ENCODE data around the gene ESPL1. TPM values are rescaled to one million over a fixed set of nuclear protein-coding genes. Genes with fewer than 3 reads are reported as not detected.
"Not testable (repeated sequence)": the region's sequence is repeated elsewhere in the genome, so short reads cannot be mapped to it uniquely, and the experiment has no call there.

Gene ESPL1
- total and polyA plus RNA-seq, 5 donors from 2014 or later: 0.05 to 2.7 (median 0.18) TPM; not detected in 1

GRCh38 chr12:53297106-53297505 lies 29.0 kb downstream of the ESPL1 start:
- H3K9me3 Mint-ChIP-seq; H3K9me3 ChIP-seq (ENCODE audit: control insufficient read depth in 2 of 2, low read length in 2 of 2); DNase-seq; H3K4me3 ChIP-seq (ENCODE audit: low read depth, low read length); H3K27me3 Mint-ChIP-seq; H3K27ac ChIP-seq (ENCODE audit: insufficient read depth, low read length, poor library complexity, severe bottlenecking); ATAC-seq (ENCODE audit: low read depth in 2 of 2); H3K27me3 ChIP-seq (ENCODE audit: control insufficient read depth, insufficient read depth, low read length): not testable (repeated sequence)
- Mint-ChIP-seq H3K4me1 (peaks cover 5 to 70% (median 41%) of the 10 kb centered on the region in 4 donors), H3K4me3 (peak overlapping the region; percentile 62 to 100 (median 90)), H3K27ac (peak overlapping the region in 2 of 3 donors; percentile 15 to 99), H3K36me3 (peaks cover 17% of the 10 kb centered on the region)
- Histone ChIP-seq H3K4me1 (ENCODE audit: control insufficient read depth, insufficient read depth, low read length, poor library complexity, severe bottlenecking) (peaks cover 43% of the 10 kb centered on the region), H3K36me3 (ENCODE audit: control insufficient read depth, insufficient read depth, low read length) (peaks cover 19% of the 10 kb centered on the region)

GRCh38 chr12:53298164-53298563 lies 30.1 kb downstream of the ESPL1 start:
- H3K4me3 ChIP-seq (ENCODE audit: low read depth, low read length): no peak overlapping the region
- DNase-seq: no peak
- Mint-ChIP-seq H3K27me3 (no peaks in the 10 kb centered on the region), H3K4me3 (peak overlapping the region; percentile 41 to 100 (median 92)), H3K27ac (peak overlapping the region in 1 of 3 donors; percentile 96), H3K9me3 (peaks cover 0 to 2% (median 0%) of the 10 kb centered on the region in 7 donors), H3K4me1 (peaks cover 12 to 81% (median 48%) of the 10 kb centered on the region in 4 donors), H3K36me3 (peaks cover 24% of the 10 kb centered on the region)
- H3K9me3 ChIP-seq (ENCODE audit: control insufficient read depth in 2 of 2, low read length in 2 of 2): no peaks in the 10 kb centered on the region
- H3K36me3 ChIP-seq (ENCODE audit: control insufficient read depth, insufficient read depth, low read length): peaks cover 30% of the 10 kb centered on the region
- H3K27ac ChIP-seq (ENCODE audit: insufficient read depth, low read length, poor library complexity, severe bottlenecking): no peak overlapping the region
- ATAC-seq (ENCODE audit: low read depth in 2 of 2): no peak
- peaks cover 49% of the 10 kb centered on the region for H3K4me1 ChIP-seq (ENCODE audit: control insufficient read depth, insufficient read depth, low read length, poor library complexity, severe bottlenecking)
- no peaks in the 10 kb centered on the region for H3K27me3 ChIP-seq (ENCODE audit: control insufficient read depth, insufficient read depth, low read length)

GRCh38 chr12:53299101-53299453 lies 31.0 kb downstream of the ESPL1 start:
- H3K27ac Mint-ChIP-seq: peak overlapping the region; percentile 78 to 96 (median 93)
- peak in 1 of 3 donors; percentile 31 for DNase-seq
- peaks cover 12 to 85% (median 50%) of the 10 kb centered on the region in 4 donors for H3K4me1 Mint-ChIP-seq
- peaks cover 24% of the 10 kb centered on the region for H3K36me3 Mint-ChIP-seq
- H3K9me3 Mint-ChIP-seq: peaks cover 0 to 2% (median 0%) of the 10 kb centered on the region in 7 donors
- Histone ChIP-seq H3K27ac (ENCODE audit: insufficient read depth, low read length, poor library complexity, severe bottlenecking) (peak overlapping the region; percentile 75), H3K36me3 (ENCODE audit: control insufficient read depth, insufficient read depth, low read length) (peaks cover 35% of the 10 kb centered on the region), H3K4me1 (ENCODE audit: control insufficient read depth, insufficient read depth, low read length, poor library complexity, severe bottlenecking) (peaks cover 50% of the 10 kb centered on the region), H3K4me3 (ENCODE audit: low read depth, low read length) (peak overlapping the region; percentile 90), H3K27me3 (ENCODE audit: control insufficient read depth, insufficient read depth, low read length) (no peaks in the 10 kb centered on the region), H3K9me3 (ENCODE audit: control insufficient read depth in 2 of 2, low read length in 2 of 2) (no peaks in the 10 kb centered on the region)
- no peaks in the 10 kb centered on the region for H3K27me3 Mint-ChIP-seq
- ATAC-seq (ENCODE audit: low read depth in 2 of 2): no peak
- H3K4me3 Mint-ChIP-seq: peak overlapping the region; percentile 86 to 99 (median 97)

- H3K4me1 ChIP-seq (ENCODE audit: control insufficient read depth, insufficient read depth, low read length, poor library complexity, severe bottlenecking): peaks cover 49% of the 10 kb centered on the region
- H3K36me3 Mint-ChIP-seq: peaks cover 24% of the 10 kb centered on the region
- peak within 1 kb of the TSS; percentile 78 to 96 (median 93) for H3K27ac Mint-ChIP-seq
Observed at GRCh38 chr12:53299454-53300180, 31.5 kb downstream of the ESPL1 start, which contains the start of gene MYG1. Gene MYG1 (plus strand): TSS chr12:53299695. CDS start chr12:53299738, 43 bp downstream.

GRCh38 chr12:53300187-53300586 lies 32.1 kb downstream of the ESPL1 start:
- no peak for ATAC-seq (ENCODE audit: low read depth in 2 of 2)
- H3K4me1 ChIP-seq (ENCODE audit: control insufficient read depth, insufficient read depth, low read length, poor library complexity, severe bottlenecking): peaks cover 43% of the 10 kb centered on the region

More at GRCh38 chr12:53299454-53300180, 31.5 kb downstream of the ESPL1 start, which contains the start of gene MYG1:
- peaks cover 12 to 80% (median 50%) of the 10 kb centered on the region in 4 donors for H3K4me1 Mint-ChIP-seq
- peak within 1 kb of the TSS; percentile 96 to 99 (median 97) for H3K4me3 Mint-ChIP-seq
- Histone ChIP-seq H3K9me3 (ENCODE audit: control insufficient read depth in 2 of 2, low read length in 2 of 2) (no peaks in the 10 kb centered on the region), H3K27ac (ENCODE audit: insufficient read depth, low read length, poor library complexity, severe bottlenecking) (peak within 1 kb of the TSS; percentile 75), H3K27me3 (ENCODE audit: control insufficient read depth, insufficient read depth, low read length) (no peaks in the 10 kb centered on the region), H3K4me3 (ENCODE audit: low read depth, low read length) (peak within 1 kb of the TSS; percentile 90), H3K36me3 (ENCODE audit: control insufficient read depth, insufficient read depth, low read length) (peaks cover 37% of the 10 kb centered on the region)
- ATAC-seq (ENCODE audit: low read depth in 2 of 2): peak; percentile 67 to 70
- H3K9me3 Mint-ChIP-seq: peaks cover 0 to 2% (median 0%) of the 10 kb centered on the region in 7 donors
- H3K27me3 Mint-ChIP-seq: no peaks in the 10 kb centered on the region
- DNase-seq: peak; percentile 85 to 93 (median 88)

GRCh38 chr12:53302903-53303302 lies 34.8 kb downstream of the ESPL1 start:
- peaks cover 31% of the 10 kb centered on the region for H3K4me1 ChIP-seq (ENCODE audit: control insufficient read depth, insufficient read depth, low read length, poor library complexity, severe bottlenecking)
- H3K9me3 ChIP-seq (ENCODE audit: control insufficient read depth in 2 of 2, low read length in 2 of 2): no peaks in the 10 kb centered on the region
- ATAC-seq (ENCODE audit: low read depth in 2 of 2): no peak
- Mint-ChIP-seq H3K27ac (peak overlapping the region in 2 of 3 donors; percentile 6 to 63), H3K9me3 (peaks cover 0 to 2% (median 0%) of the 10 kb centered on the region in 7 donors), H3K4me3 (peak overlapping the region in 3 of 4 donors; percentile 60 to 99 (median 86)), H3K36me3 (peaks cover 31% of the 10 kb centered on the region), H3K27me3 (no peaks in the 10 kb centered on the region), H3K4me1 (peaks cover 6 to 52% (median 36%) of the 10 kb centered on the region in 4 donors)
- H3K4me3 ChIP-seq (ENCODE audit: low read depth, low read length): no peak overlapping the region
- H3K27ac ChIP-seq (ENCODE audit: insufficient read depth, low read length, poor library complexity, severe bottlenecking): no peak overlapping the region
- no peaks in the 10 kb centered on the region for H3K27me3 ChIP-seq (ENCODE audit: control insufficient read depth, insufficient read depth, low read length)
- H3K36me3 ChIP-seq (ENCODE audit: control insufficient read depth, insufficient read depth, low read length): peaks cover 63% of the 10 kb centered on the region
- DNase-seq: no peak

More at GRCh38 chr12:53300187-53300586, 32.1 kb downstream of the ESPL1 start:
- Histone ChIP-seq H3K27ac (ENCODE audit: insufficient read depth, low read length, poor library complexity, severe bottlenecking) (peak overlapping the region; percentile 75), H3K9me3 (ENCODE audit: control insufficient read depth in 2 of 2, low read length in 2 of 2) (no peaks in the 10 kb centered on the region), H3K36me3 (ENCODE audit: control insufficient read depth, insufficient read depth, low read length) (peaks cover 40% of the 10 kb centered on the region), H3K4me3 (ENCODE audit: low read depth, low read length) (peak overlapping the region; percentile 90), H3K27me3 (ENCODE audit: control insufficient read depth, insufficient read depth, low read length) (no peaks in the 10 kb centered on the region)
- Mint-ChIP-seq H3K36me3 (peaks cover 24% of the 10 kb centered on the region), H3K27me3 (no peaks in the 10 kb centered on the region), H3K4me1 (peaks cover 9 to 75% (median 48%) of the 10 kb centered on the region in 4 donors), H3K4me3 (peak overlapping the region; percentile 86 to 99 (median 97)), H3K27ac (peak overlapping the region; percentile 78 to 96 (median 93)), H3K9me3 (peaks cover 0 to 2% (median 0%) of the 10 kb centered on the region in 7 donors)
- DNase-seq: no peak

GRCh38 chr12:53306826-53307225 lies 38.7 kb downstream of the ESPL1 start:
- Histone ChIP-seq H3K9me3 (ENCODE audit: control insufficient read depth in 2 of 2, low read length in 2 of 2) (no peaks in the 10 kb centered on the region), H3K27ac (ENCODE audit: insufficient read depth, low read length, poor library complexity, severe bottlenecking) (no peak overlapping the region), H3K27me3 (ENCODE audit: control insufficient read depth, insufficient read depth, low read length) (no peaks in the 10 kb centered on the region), H3K4me3 (ENCODE audit: low read depth, low read length) (no peak overlapping the region), H3K36me3 (ENCODE audit: control insufficient read depth, insufficient read depth, low read length) (peaks cover 73% of the 10 kb centered on the region), H3K4me1 (ENCODE audit: control insufficient read depth, insufficient read depth, low read length, poor library complexity, severe bottlenecking) (peaks cover 10% of the 10 kb centered on the region)
- Mint-ChIP-seq H3K27me3 (no peaks in the 10 kb centered on the region), H3K4me1 (peaks cover 6 to 21% (median 13%) of the 10 kb centered on the region in 4 donors), H3K9me3 (no peaks in the 10 kb centered on the region), H3K27ac (peak overlapping the region in 1 of 3 donors; percentile 91), H3K4me3 (no peak overlapping the region), H3K36me3 (peaks cover 42% of the 10 kb centered on the region)
- ATAC-seq (ENCODE audit: low read depth in 2 of 2) (no peak), DNase-seq (no peak)

Measured in CD4-positive, CD25-positive, alpha-beta regulatory T cell (primary cell).